ENCODE measurements around the gene EPHB1.
A peak's percentile ranks its signal among the peaks of the same experiment; 100 is the strongest.

Gene EPHB1

GRCh38 chr3:134922101-134922500 lies 127.0 kb downstream of the EPHB1 start:
- no peak for DNase-seq

GRCh38 chr3:134922866-134923265 lies 127.8 kb downstream of the EPHB1 start:
- DNase-seq: no peak

- no peak for DNase-seq
These were observed 128.2 kb downstream of the EPHB1 start for GRCh38 chr3:134923286-134923685.

- DNase-seq: no peak
These were observed 132.5 kb downstream of the EPHB1 start for GRCh38 chr3:134927599-134927998.

- DNase-seq: no peak
These were observed 133.3 kb downstream of the EPHB1 start for GRCh38 chr3:134928392-134928791.

- no peak for DNase-seq
These were observed 133.8 kb downstream of the EPHB1 start for GRCh38 chr3:134928819-134929218.

GRCh38 chr3:134929976-134930375 lies 134.9 kb downstream of the EPHB1 start:
- no peak for DNase-seq

GRCh38 chr3:134931045-134931785 lies 136.2 kb downstream of the EPHB1 start:
- no peak for DNase-seq

- DNase-seq: no peak
These were observed 137.0 kb downstream of the EPHB1 start for GRCh38 chr3:134932035-134932434.

- DNase-seq: no peak
These were observed 138.9 kb downstream of the EPHB1 start for GRCh38 chr3:134933997-134934396.

GRCh38 chr3:134934933-134935332 lies 139.9 kb downstream of the EPHB1 start:
- no peak for DNase-seq

GRCh38 chr3:134937256-134938028 lies 142.4 kb downstream of the EPHB1 start:
- peak; percentile 27 for DNase-seq

GRCh38 chr3:134938029-134938525 lies 143.0 kb downstream of the EPHB1 start:
- DNase-seq: no peak

- no peak for DNase-seq
These were observed 144.9 kb downstream of the EPHB1 start for GRCh38 chr3:134939978-134940377.

- no peak for DNase-seq
These were observed 146.8 kb downstream of the EPHB1 start for GRCh38 chr3:134941820-134942219.

- DNase-seq: no peak
These were observed 149.4 kb downstream of the EPHB1 start for GRCh38 chr3:134944429-134944828.

- no peak for DNase-seq
These were observed 154.1 kb downstream of the EPHB1 start for GRCh38 chr3:134949150-134949549.

- no peak for DNase-seq
These were observed 157.3 kb downstream of the EPHB1 start for GRCh38 chr3:134952371-134952770.

GRCh38 chr3:134955874-134956273 lies 160.8 kb downstream of the EPHB1 start:
- DNase-seq: no peak

- no peak for DNase-seq
These were observed 161.3 kb downstream of the EPHB1 start for GRCh38 chr3:134956395-134956794.

- no peak for DNase-seq
These were observed 161.8 kb downstream of the EPHB1 start for GRCh38 chr3:134956844-134957243.

- no peak for DNase-seq
These were observed 164.5 kb downstream of the EPHB1 start for GRCh38 chr3:134959516-134959915.

GRCh38 chr3:134964226-134964625 lies 169.2 kb downstream of the EPHB1 start:
- no peak for DNase-seq

GRCh38 chr3:134965865-134966481 lies 170.9 kb downstream of the EPHB1 start:
- no peak for DNase-seq

Measured in NCI-H2029 treated with DMSO at 0.1 percent for 48 hours (cell line).